Naive B cell (primary cell): ENCODE measurements around the gene CLDN22. TPM values are rescaled to one million over a fixed set of nuclear protein-coding genes. Genes with fewer than 3 reads are reported as not detected.
"Not testable (repeated sequence)": the region's sequence is repeated elsewhere in the genome, so short reads cannot be mapped to it uniquely, and the experiment has no call there.

Experiments used
- ATAC-seq, 2 donors: fragments of 150-1000 bp; cut with Tn5 transposase; 2 replicates each; pipeline ENCODE4 v1.10.0; 2021; ENCODE audit warnings: low read depth in 2 of 2, mild to moderate bottlenecking in 2 of 2, moderate library complexity in 2 of 2
- DNase-seq: peaks from one replicate; pipeline ENCODE4 v3.0.0; 2022
- H3K27ac Mint-ChIP-seq, 6 donors: one replicate each; pipeline ENCODE4 v1.8.0; 2020 to 2022; ENCODE audit warnings: mild to moderate bottlenecking in 6 of 6, mixed read lengths in 6 of 6, moderate library complexity in 5 of 6, inconsistent platforms in 2 of 6
- H3K27me3 Mint-ChIP-seq, 3 donors: one replicate each; pipeline ENCODE4 v1.8.0; 2021 to 2022; ENCODE audit warnings: mixed read lengths in 3 of 3, mild to moderate bottlenecking in 1 of 3
- H3K36me3 Mint-ChIP-seq, 2 donors: one replicate each; pipeline ENCODE4 v1.8.0; 2020 to 2022; ENCODE audit warnings: mixed read lengths in 2 of 2, inconsistent platforms in 1 of 2, mild to moderate bottlenecking in 1 of 2
- H3K4me1 Mint-ChIP-seq, 3 donors: one replicate each; pipeline ENCODE4 v1.8.0; 2020 to 2022; ENCODE audit warnings: mixed read lengths in 3 of 3, inconsistent platforms in 1 of 3, mild to moderate bottlenecking in 1 of 3, moderate library complexity in 1 of 3
- H3K4me3 Mint-ChIP-seq, 8 donors: one replicate each; pipeline ENCODE4 v1.8.0; 2020 to 2022; ENCODE audit warnings: mild to moderate bottlenecking in 8 of 8, mixed read lengths in 8 of 8, moderate library complexity in 8 of 8, inconsistent platforms in 2 of 8
- H3K9me3 Mint-ChIP-seq, 7 donors: one replicate each; pipeline ENCODE4 v1.8.0; 2020 to 2022; ENCODE audit warnings: mixed read lengths in 7 of 7, mild to moderate bottlenecking in 5 of 7, inconsistent platforms in 2 of 7, moderate library complexity in 1 of 7
- polyA plus RNA-seq, 6 donors: library from polyadenylated mRNA; unstranded; fragments of 300-500 nt; fragmentation: Illumina TruSeq; gene quantifications; one replicate each; pipeline ENCODE4 v1.2.3, GENCODE V29; 2021; ENCODE audit warnings: low read depth in 6 of 6

The CLDN22 gene
- polyA plus RNA-seq, 6 donors from 2014 or later: not detected

- not testable (repeated sequence) for H3K4me3 Mint-ChIP-seq, DNase-seq, ATAC-seq, H3K27me3 Mint-ChIP-seq, H3K27ac Mint-ChIP-seq, H3K4me1 Mint-ChIP-seq, H3K9me3 Mint-ChIP-seq, H3K36me3 Mint-ChIP-seq
Observed at GRCh38 chr4:183324056-183324455, 4.0 kb upstream of the CLDN22 start.

GRCh38 chr4:183323295-183323694 is 3.2 kb upstream of the CLDN22 start:
- no peak overlapping the region for H3K27ac Mint-ChIP-seq
- ATAC-seq (no peak), DNase-seq (no peak)
- peaks cover 0 to 7% (median 0%) of the 10 kb centered on the region in 7 donors for H3K9me3 Mint-ChIP-seq
- peaks cover 0 to 5% (median 0%) of the 10 kb centered on the region in 3 donors for H3K27me3 Mint-ChIP-seq
- H3K4me1 Mint-ChIP-seq: no peaks in the 10 kb centered on the region
- H3K36me3 Mint-ChIP-seq: no peaks in the 10 kb centered on the region
- H3K4me3 Mint-ChIP-seq: no peak overlapping the region

GRCh38 chr4:183322326-183322725 is 2.2 kb upstream of the CLDN22 start, which contains the start of gene CLDN24:
TSS of gene CLDN24 (minus strand) at chr4:183322426. CDS start at chr4:183322426, 0 bp downstream.
- no peaks in the 10 kb centered on the region for H3K36me3 Mint-ChIP-seq
- no peak within 1 kb of the TSS for H3K27ac Mint-ChIP-seq
- peaks cover 0 to 7% (median 0%) of the 10 kb centered on the region in 7 donors for H3K9me3 Mint-ChIP-seq

GRCh38 chr4:183321516-183321915 is 1.4 kb upstream of the CLDN22 start:
- peak overlapping the region in 1 of 8 donors; percentile 18 for H3K4me3 Mint-ChIP-seq
- ATAC-seq (no peak), DNase-seq (no peak)
- no peak overlapping the region for H3K27ac Mint-ChIP-seq
- peaks cover 0 to 5% (median 0%) of the 10 kb centered on the region in 7 donors for H3K9me3 Mint-ChIP-seq
- no peaks in the 10 kb centered on the region for H3K4me1 Mint-ChIP-seq
- peaks cover 0 to 5% (median 0%) of the 10 kb centered on the region in 3 donors for H3K27me3 Mint-ChIP-seq
- H3K36me3 Mint-ChIP-seq: no peaks in the 10 kb centered on the region

More at GRCh38 chr4:183322326-183322725, 2.2 kb upstream of the CLDN22 start, which contains the start of gene CLDN24:
- Mint-ChIP-seq H3K4me1 (no peaks in the 10 kb centered on the region), H3K27me3 (peaks cover 0 to 5% (median 0%) of the 10 kb centered on the region in 3 donors), H3K4me3 (peak within 1 kb of the TSS in 1 of 8 donors; percentile 18)
- ATAC-seq (no peak), DNase-seq (no peak)

GRCh38 chr4:183321079-183321478 is 1.0 kb upstream of the CLDN22 start:
- Mint-ChIP-seq H3K4me1 (no peaks in the 10 kb centered on the region), H3K27ac (no peak overlapping the region), H3K9me3 (peaks cover 0 to 1% (median 0%) of the 10 kb centered on the region in 7 donors), H3K27me3 (peaks cover 0 to 5% (median 0%) of the 10 kb centered on the region in 3 donors), H3K4me3 (no peak overlapping the region), H3K36me3 (no peaks in the 10 kb centered on the region)
- ATAC-seq (no peak), DNase-seq (no peak)

- H3K4me3 Mint-ChIP-seq: no peak overlapping the region
Observed at GRCh38 chr4:183318656-183319055, 1.4 kb downstream of the CLDN22 start.

GRCh38 chr4:183314806-183315205 is 5.3 kb downstream of the CLDN22 start:
- Mint-ChIP-seq H3K4me3 (no peak overlapping the region), H3K27me3 (peaks cover 9 to 29% (median 18%) of the 10 kb centered on the region in 3 donors), H3K9me3 (peaks cover 0 to 2% (median 0%) of the 10 kb centered on the region in 7 donors), H3K36me3 (no peaks in the 10 kb centered on the region), H3K4me1 (no peaks in the 10 kb centered on the region), H3K27ac (no peak overlapping the region)
- DNase-seq (no peak), ATAC-seq (no peak)

More at GRCh38 chr4:183318656-183319055, 1.4 kb downstream of the CLDN22 start:
- no peak overlapping the region for H3K27ac Mint-ChIP-seq
- H3K36me3 Mint-ChIP-seq: no peaks in the 10 kb centered on the region
- no peak for DNase-seq
- H3K9me3 Mint-ChIP-seq: no peaks in the 10 kb centered on the region
- no peaks in the 10 kb centered on the region for H3K4me1 Mint-ChIP-seq
- H3K27me3 Mint-ChIP-seq: peaks cover 0 to 15% (median under 1%) of the 10 kb centered on the region in 3 donors
- ATAC-seq: no peak

GRCh38 chr4:183314336-183314735 is 5.7 kb downstream of the CLDN22 start:
- Mint-ChIP-seq H3K27ac (no peak overlapping the region), H3K9me3 (peaks cover 0 to 2% (median 0%) of the 10 kb centered on the region in 7 donors), H3K36me3 (no peaks in the 10 kb centered on the region), H3K27me3 (peaks cover 9 to 29% (median 18%) of the 10 kb centered on the region in 3 donors), H3K4me1 (no peaks in the 10 kb centered on the region), H3K4me3 (no peak overlapping the region)
- no peak for DNase-seq
- no peak for ATAC-seq

- H3K27me3 Mint-ChIP-seq: peaks cover 9 to 29% (median 18%) of the 10 kb centered on the region in 3 donors
- H3K4me3 Mint-ChIP-seq: no peak overlapping the region
- DNase-seq (no peak), ATAC-seq (no peak)
- H3K4me1 Mint-ChIP-seq: no peaks in the 10 kb centered on the region
- H3K27ac Mint-ChIP-seq: no peak overlapping the region
- no peaks in the 10 kb centered on the region for H3K36me3 Mint-ChIP-seq
- peaks cover 0 to 2% (median 0%) of the 10 kb centered on the region in 7 donors for H3K9me3 Mint-ChIP-seq
Observed at GRCh38 chr4:183312841-183313240, 7.2 kb downstream of the CLDN22 start.

GRCh38 chr4:183306811-183307210 is 13.3 kb downstream of the CLDN22 start:
- Mint-ChIP-seq H3K27ac (peak overlapping the region in 1 of 6 donors; percentile 70), H3K36me3 (no peaks in the 10 kb centered on the region), H3K27me3 (peaks cover 0 to 14% (median 8%) of the 10 kb centered on the region in 3 donors), H3K4me1 (no peaks in the 10 kb centered on the region), H3K4me3 (no peak overlapping the region), H3K9me3 (no peaks in the 10 kb centered on the region)
- no peak for ATAC-seq
- no peak for DNase-seq

GRCh38 chr4:183304538-183304937 is 15.5 kb downstream of the CLDN22 start:
- Mint-ChIP-seq H3K4me1 (no peaks in the 10 kb centered on the region), H3K27ac (no peak overlapping the region), H3K9me3 (no peaks in the 10 kb centered on the region), H3K36me3 (no peaks in the 10 kb centered on the region), H3K4me3 (no peak overlapping the region), H3K27me3 (peaks cover 0 to 18% (median 15%) of the 10 kb centered on the region in 3 donors)
- DNase-seq (no peak), ATAC-seq (no peak)

GRCh38 chr4:183304067-183304466 is 16.0 kb downstream of the CLDN22 start:
- Mint-ChIP-seq H3K27me3 (peaks cover 0 to 20% (median 19%) of the 10 kb centered on the region in 3 donors), H3K27ac (no peak overlapping the region), H3K4me3 (no peak overlapping the region), H3K9me3 (no peaks in the 10 kb centered on the region), H3K4me1 (no peaks in the 10 kb centered on the region), H3K36me3 (no peaks in the 10 kb centered on the region)
- ATAC-seq: no peak
- DNase-seq: no peak

- H3K4me1 Mint-ChIP-seq: no peaks in the 10 kb centered on the region
- H3K9me3 Mint-ChIP-seq: no peaks in the 10 kb centered on the region
- DNase-seq: no peak
- no peak overlapping the region for H3K4me3 Mint-ChIP-seq
- no peaks in the 10 kb centered on the region for H3K36me3 Mint-ChIP-seq
- H3K27ac Mint-ChIP-seq: no peak overlapping the region
- peaks cover 0 to 20% (median 19%) of the 10 kb centered on the region in 3 donors for H3K27me3 Mint-ChIP-seq
- no peak for ATAC-seq
Observed at GRCh38 chr4:183303301-183303700, 16.8 kb downstream of the CLDN22 start.

GRCh38 chr4:183300655-183301054 is 19.4 kb downstream of the CLDN22 start:
- Mint-ChIP-seq H3K4me3 (no peak overlapping the region), H3K9me3 (no peaks in the 10 kb centered on the region), H3K27ac (no peak overlapping the region), H3K36me3 (no peaks in the 10 kb centered on the region), H3K27me3 (peaks cover 0 to 20% (median 19%) of the 10 kb centered on the region in 3 donors), H3K4me1 (peaks cover 0 to 8% (median 3%) of the 10 kb centered on the region in 3 donors)
- ATAC-seq: no peak
- DNase-seq: no peak
